Measurements from ENCODE around the gene DUSP2.
"Not testable (repeated sequence)": the region's sequence is repeated elsewhere in the genome, so short reads cannot be mapped to it uniquely, and the experiment has no call there.

DUSP2 gene

DNA sequence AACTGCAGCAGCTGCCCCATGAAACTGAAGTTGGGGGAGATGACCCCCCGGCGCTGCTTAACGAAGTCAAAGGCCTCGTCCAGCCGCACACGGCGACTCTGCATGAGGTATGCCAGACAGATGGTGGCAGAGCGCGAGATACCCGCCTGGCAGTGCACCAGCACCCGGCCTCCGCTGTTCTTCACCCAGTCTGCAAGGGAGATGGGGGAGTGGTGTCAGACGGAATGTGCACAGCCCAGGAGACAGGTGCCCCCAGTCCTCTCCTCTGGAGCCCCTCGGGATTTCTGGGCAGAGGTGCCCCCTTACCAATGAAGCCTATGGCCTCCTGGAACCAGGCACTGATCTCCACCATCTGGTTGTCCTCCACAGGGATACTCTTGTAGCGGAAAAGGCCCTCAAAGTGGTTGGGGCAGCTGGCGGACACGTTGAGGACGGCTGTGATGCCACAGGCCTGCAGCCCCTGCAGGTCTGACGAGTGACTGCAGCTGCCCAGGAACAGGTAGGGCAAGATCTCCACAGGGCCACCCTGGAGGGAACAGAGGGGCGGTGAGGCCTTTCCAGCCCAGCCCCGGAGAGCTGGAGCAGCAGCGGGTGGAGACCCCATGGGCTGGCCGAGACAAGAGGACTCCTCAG lies 1.3 kb downstream of the DUSP2 start:
- Histone ChIP-seq H3K4me3 (ENCODE audit: low read depth in 1 of 2, low read length in 2 of 2) (no peak overlapping the region), H3K27ac (ENCODE audit: low read depth, low read length) (no peak overlapping the region), H3K4me1 (ENCODE audit: insufficient read depth, low read length) (peaks cover 11% of the 10 kb centered on the region), H3K27me3 (ENCODE audit: control insufficient read depth in 1 of 2, insufficient read depth in 2 of 2, low read length in 2 of 2) (no peaks in the 10 kb centered on the region), H3K9me3 (ENCODE audit: low read length) (no peaks in the 10 kb centered on the region), H3K36me3 (ENCODE audit: insufficient read depth, low read length) (no peaks in the 10 kb centered on the region), H3K9ac (ENCODE audit: low read length) (no peak overlapping the region)

DNA sequence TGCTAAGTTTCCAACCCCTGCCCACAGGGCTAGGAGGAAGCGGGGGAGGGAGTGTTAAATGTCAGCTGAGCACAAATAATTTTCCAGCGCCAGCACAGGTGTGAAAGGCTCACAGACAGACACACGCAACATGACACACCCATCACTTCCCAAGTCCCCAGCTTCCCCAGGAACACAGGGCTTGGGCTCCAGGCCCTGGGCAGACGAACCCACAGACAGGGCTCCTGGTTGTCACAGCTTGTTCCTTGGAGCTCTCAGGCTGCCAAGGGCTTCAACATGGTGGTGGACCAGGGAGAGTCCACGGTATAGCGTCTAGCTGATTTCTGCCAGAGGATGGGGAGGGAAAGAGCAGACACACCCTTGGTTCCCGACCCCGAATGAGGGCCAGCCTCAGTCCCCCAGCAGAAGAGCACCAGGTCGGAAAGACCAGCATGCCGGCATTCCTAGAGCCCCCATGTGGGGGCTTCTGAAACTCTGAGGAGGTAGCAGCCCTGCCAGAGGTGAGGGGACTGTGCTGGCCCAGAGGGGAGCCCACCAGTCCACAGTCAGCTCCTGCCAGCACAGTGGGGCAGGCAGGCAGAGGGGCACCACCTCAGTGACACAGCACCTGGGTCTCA lies 1.9 kb downstream of the DUSP2 start:
- no peaks in the 10 kb centered on the region for H3K36me3 ChIP-seq (ENCODE audit: insufficient read depth, low read length)
- peaks cover 11% of the 10 kb centered on the region for H3K4me1 ChIP-seq (ENCODE audit: insufficient read depth, low read length)
- H3K9ac ChIP-seq (ENCODE audit: low read length): no peak overlapping the region
- H3K27me3 ChIP-seq (ENCODE audit: control insufficient read depth in 1 of 2, insufficient read depth in 2 of 2, low read length in 2 of 2): no peaks in the 10 kb centered on the region
- no peaks in the 10 kb centered on the region for H3K9me3 ChIP-seq (ENCODE audit: low read length)
- no peak overlapping the region for H3K27ac ChIP-seq (ENCODE audit: low read depth, low read length)
- no peak overlapping the region for H3K4me3 ChIP-seq (ENCODE audit: low read depth in 1 of 2, low read length in 2 of 2)

DNA sequence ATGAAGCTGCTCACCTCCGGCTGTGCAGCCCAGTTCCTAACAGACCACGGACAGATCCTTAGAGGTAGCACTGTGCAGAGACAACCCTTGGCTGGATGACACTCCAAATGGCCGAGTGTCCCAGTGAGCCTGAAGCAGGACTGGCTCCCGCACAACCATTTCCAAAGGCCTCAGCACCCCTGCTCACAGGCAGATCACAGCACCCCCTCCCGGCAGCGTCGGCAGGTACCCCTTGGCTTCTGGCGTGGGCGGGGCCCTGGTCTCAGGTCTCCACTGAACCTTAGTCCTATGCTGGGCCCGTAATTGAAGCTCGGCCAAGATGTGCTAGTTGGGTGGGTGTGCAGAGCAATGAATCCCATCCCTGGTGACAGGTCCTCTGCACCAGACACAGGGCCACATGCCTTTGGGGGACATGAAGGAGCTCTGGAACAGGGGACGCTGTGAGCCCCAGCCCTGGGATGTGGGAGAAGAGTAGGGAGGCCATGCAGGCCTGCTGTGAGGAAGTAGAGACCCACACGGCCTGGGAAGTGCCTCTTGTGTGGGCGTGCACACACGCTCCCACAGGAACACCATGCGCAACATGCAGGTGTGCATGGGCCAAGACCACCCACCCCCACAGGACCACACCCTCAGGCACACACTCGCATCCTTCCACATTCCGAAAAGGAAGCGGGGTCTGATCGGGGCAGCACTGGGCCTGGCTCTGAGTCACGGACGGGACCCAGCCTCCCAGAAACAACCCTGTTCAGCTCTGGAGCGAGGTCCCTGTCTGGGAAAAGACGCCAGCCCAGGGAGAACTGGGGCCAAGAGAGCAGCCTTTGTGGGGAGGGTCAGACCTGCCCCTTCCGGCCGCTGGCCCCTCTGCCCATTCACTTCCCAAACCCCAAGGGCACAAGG lies 2.8 kb downstream of the DUSP2 start:
- H3K9me3 ChIP-seq (ENCODE audit: low read length): no peaks in the 10 kb centered on the region
- H3K9ac ChIP-seq (ENCODE audit: low read length): no peak overlapping the region
- H3K4me3 ChIP-seq (ENCODE audit: low read depth in 1 of 2, low read length in 2 of 2): no peak overlapping the region
- H3K4me1 ChIP-seq (ENCODE audit: insufficient read depth, low read length): peaks cover 11% of the 10 kb centered on the region
- no peaks in the 10 kb centered on the region for H3K36me3 ChIP-seq (ENCODE audit: insufficient read depth, low read length)
- no peaks in the 10 kb centered on the region for H3K27me3 ChIP-seq (ENCODE audit: control insufficient read depth in 1 of 2, insufficient read depth in 2 of 2, low read length in 2 of 2)
- no peak overlapping the region for H3K27ac ChIP-seq (ENCODE audit: low read depth, low read length)

- not testable (repeated sequence) for H3K27me3 ChIP-seq (ENCODE audit: control insufficient read depth in 1 of 2, insufficient read depth in 2 of 2, low read length in 2 of 2); H3K4me3 ChIP-seq (ENCODE audit: low read depth in 1 of 2, low read length in 2 of 2); H3K9me3 ChIP-seq (ENCODE audit: low read length); H3K27ac ChIP-seq (ENCODE audit: low read depth, low read length); H3K9ac ChIP-seq (ENCODE audit: low read length); H3K36me3 ChIP-seq (ENCODE audit: insufficient read depth, low read length)
- H3K4me1 ChIP-seq (ENCODE audit: insufficient read depth, low read length): peaks cover 11% of the 10 kb centered on the region
Observed at GRCh38 chr2:96141624-96141967, 3.6 kb downstream of the DUSP2 start.

- H3K9ac ChIP-seq (ENCODE audit: low read length): no peak overlapping the region
- H3K36me3 ChIP-seq (ENCODE audit: insufficient read depth, low read length): no peaks in the 10 kb centered on the region
- peaks cover 11% of the 10 kb centered on the region for H3K4me1 ChIP-seq (ENCODE audit: insufficient read depth, low read length)
- no peak overlapping the region for H3K27ac ChIP-seq (ENCODE audit: low read depth, low read length)
- no peaks in the 10 kb centered on the region for H3K9me3 ChIP-seq (ENCODE audit: low read length)
- H3K4me3 ChIP-seq (ENCODE audit: low read depth in 1 of 2, low read length in 2 of 2): no peak overlapping the region
- H3K27me3 ChIP-seq (ENCODE audit: control insufficient read depth in 1 of 2, insufficient read depth in 2 of 2, low read length in 2 of 2): no peaks in the 10 kb centered on the region
Observed at GRCh38 chr2:96140941-96141623, 4.2 kb downstream of the DUSP2 start.

DNA sequence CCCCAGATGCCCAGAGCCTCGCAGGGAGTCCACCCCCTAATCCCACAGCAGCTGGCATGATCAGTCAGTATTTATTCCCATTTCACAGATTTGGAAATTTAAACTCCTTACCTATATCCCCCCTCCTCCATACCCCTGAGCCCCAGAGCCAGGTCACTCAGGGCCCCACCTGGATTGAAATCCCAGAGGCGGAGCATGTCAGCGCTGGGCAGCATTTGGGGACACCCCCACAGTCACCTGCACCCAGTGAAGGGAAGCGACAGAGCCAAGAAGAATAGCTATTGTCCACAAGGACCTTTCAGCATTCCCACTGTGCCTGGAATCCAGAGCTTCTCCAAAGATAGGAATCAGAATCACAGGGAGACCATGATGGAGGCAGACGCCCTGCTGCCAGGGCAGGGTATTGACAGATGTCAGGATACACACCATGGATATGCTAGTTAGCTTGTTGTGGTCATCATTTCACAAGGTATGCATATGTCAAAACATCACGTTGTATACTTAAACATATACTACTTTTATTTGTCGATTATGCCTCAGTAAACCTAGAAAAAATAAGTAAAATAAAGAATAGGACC lies 6.0 kb downstream of the DUSP2 start:
- Histone ChIP-seq H3K9ac (ENCODE audit: low read length) (no peak overlapping the region), H3K27ac (ENCODE audit: low read depth, low read length) (no peak overlapping the region), H3K9me3 (ENCODE audit: low read length) (no peaks in the 10 kb centered on the region), H3K27me3 (ENCODE audit: control insufficient read depth in 1 of 2, insufficient read depth in 2 of 2, low read length in 2 of 2) (no peaks in the 10 kb centered on the region), H3K4me1 (ENCODE audit: insufficient read depth, low read length) (peaks cover under 1% of the 10 kb centered on the region), H3K4me3 (ENCODE audit: low read depth in 1 of 2, low read length in 2 of 2) (no peak overlapping the region), H3K36me3 (ENCODE audit: insufficient read depth, low read length) (no peaks in the 10 kb centered on the region)

GRCh38 chr2:96138179-96139145 lies 6.8 kb downstream of the DUSP2 start, which contains the start of gene ASTL:
Gene ASTL (minus strand): TSS chr2:96138502. CDS start chr2:96138436, 66 bp downstream.
- Histone ChIP-seq H3K27me3 (ENCODE audit: control insufficient read depth in 1 of 2, insufficient read depth in 2 of 2, low read length in 2 of 2) (no peaks in the 10 kb centered on the region), H3K4me3 (ENCODE audit: low read depth in 1 of 2, low read length in 2 of 2) (no peak within 1 kb of the TSS), H3K9me3 (ENCODE audit: low read length) (no peaks in the 10 kb centered on the region), H3K36me3 (ENCODE audit: insufficient read depth, low read length) (no peaks in the 10 kb centered on the region), H3K27ac (ENCODE audit: low read depth, low read length) (no peak within 1 kb of the TSS), H3K9ac (ENCODE audit: low read length) (no peak within 1 kb of the TSS), H3K4me1 (ENCODE audit: insufficient read depth, low read length) (no peaks in the 10 kb centered on the region)

- no peaks in the 10 kb centered on the region for H3K4me1 ChIP-seq (ENCODE audit: insufficient read depth, low read length)
- no peak overlapping the region for H3K9ac ChIP-seq (ENCODE audit: low read length)
- no peak overlapping the region for H3K27ac ChIP-seq (ENCODE audit: low read depth, low read length)
- no peaks in the 10 kb centered on the region for H3K27me3 ChIP-seq (ENCODE audit: control insufficient read depth in 1 of 2, insufficient read depth in 2 of 2, low read length in 2 of 2)
- H3K9me3 ChIP-seq (ENCODE audit: low read length): no peaks in the 10 kb centered on the region
- no peak overlapping the region for H3K4me3 ChIP-seq (ENCODE audit: low read depth in 1 of 2, low read length in 2 of 2)
- no peaks in the 10 kb centered on the region for H3K36me3 ChIP-seq (ENCODE audit: insufficient read depth, low read length)
Observed at GRCh38 chr2:96137321-96138178, 7.7 kb downstream of the DUSP2 start.

DNA sequence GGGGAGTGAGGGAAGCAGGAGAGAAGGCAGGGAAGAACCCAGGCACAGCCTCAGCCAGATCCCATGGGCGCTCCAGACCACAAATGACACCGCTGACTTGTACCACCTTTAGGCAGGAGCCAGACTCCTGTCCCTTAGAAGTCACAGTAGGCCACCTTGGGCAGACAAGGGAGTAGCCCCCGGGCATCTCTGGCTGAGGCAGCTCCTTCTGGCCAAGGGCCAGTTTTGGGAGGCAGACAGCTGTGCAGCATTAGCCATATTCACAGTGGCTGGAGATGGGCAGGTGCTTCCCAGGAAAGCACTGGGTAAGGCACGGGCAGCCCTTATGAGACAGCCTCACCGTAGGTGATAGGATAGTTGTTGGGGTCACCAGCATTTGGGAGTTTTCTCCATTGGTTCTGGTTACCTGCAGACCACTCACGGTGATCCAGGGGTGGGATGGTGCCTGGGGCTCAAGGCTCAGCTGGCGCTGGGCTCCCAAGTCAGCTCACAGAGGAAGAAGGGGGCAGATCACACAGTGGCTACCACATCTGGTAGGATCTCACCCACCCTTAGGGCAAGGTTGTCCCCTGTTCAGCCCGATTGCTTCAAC lies 9.0 kb downstream of the DUSP2 start:
- Histone ChIP-seq H3K9ac (ENCODE audit: low read length) (no peak overlapping the region), H3K27ac (ENCODE audit: low read depth, low read length) (no peak overlapping the region)

More for the DNA sequence above, 9.0 kb downstream of the DUSP2 start:
- Histone ChIP-seq H3K27me3 (ENCODE audit: control insufficient read depth in 1 of 2, insufficient read depth in 2 of 2, low read length in 2 of 2) (no peaks in the 10 kb centered on the region), H3K36me3 (ENCODE audit: insufficient read depth, low read length) (no peaks in the 10 kb centered on the region), H3K9me3 (ENCODE audit: low read length) (no peaks in the 10 kb centered on the region), H3K4me1 (ENCODE audit: insufficient read depth, low read length) (no peaks in the 10 kb centered on the region), H3K4me3 (ENCODE audit: low read depth in 1 of 2, low read length in 2 of 2) (no peak overlapping the region)
